Keratinocyte (primary cell): Measurements from ENCODE around the gene PCBD2. TPM values are rescaled to one million over a fixed set of nuclear protein-coding genes. Genes with fewer than 3 reads are reported as not detected.
"Not testable (repeated sequence)": the region's sequence is repeated elsewhere in the genome, so short reads cannot be mapped to it uniquely, and the experiment has no call there.

Experiments used
- DNase-seq: peaks from one replicate; pipeline ENCODE4 v3.0.0-alpha.2; 2011; ENCODE audit warnings: low read depth, missing footprints, low spot score
- FAIRE-seq: peaks from 2 replicates; lab custom pipeline; 2011; peaks lifted over from hg19 to GRCh38; lab: Jason Lieb, UNC
- H2AFZ ChIP-seq: 2 replicates; pipeline ENCODE4 v1.6.0; 2012; ENCODE audit warnings: low read length, control low read depth, inconsistent platforms; ENCODE audit not compliant: control insufficient read depth
- H3K27ac ChIP-seq: 2 replicates; pipeline ENCODE4 v1.5.1; 2011; ENCODE audit warnings: low read length; ENCODE audit not compliant: control insufficient read depth, insufficient read depth
- H3K27me3 ChIP-seq: 3 replicates; pipeline ENCODE4 v1.6.0; 2011; ENCODE audit warnings: low read length; ENCODE audit not compliant: control insufficient read depth, insufficient read depth; ENCODE audit errors: extremely low read depth
- H3K36me3 ChIP-seq, 2 experiments: 2 replicates in 1 of 2; 3 replicates in 1 of 2; pipeline ENCODE4 v1.5.1; 2011; ENCODE audit warnings: low read length in 2 of 2, mild to moderate bottlenecking in 1 of 2; ENCODE audit not compliant: control insufficient read depth in 2 of 2, insufficient read depth in 2 of 2; ENCODE audit errors: extremely low read depth in 1 of 2
- H3K4me1 ChIP-seq: 3 replicates; pipeline ENCODE4 v1.5.1; 2011; ENCODE audit warnings: low read length; ENCODE audit not compliant: control insufficient read depth, insufficient read depth; ENCODE audit errors: extremely low read depth
- H3K4me2 ChIP-seq: 3 replicates; pipeline ENCODE4 v1.6.0; 2011; ENCODE audit warnings: low read depth, low read length; ENCODE audit not compliant: control insufficient read depth, insufficient read depth; ENCODE audit errors: extremely low read depth
- H3K4me3 ChIP-seq, 3 experiments: fragments of 200-600 bp in 1 of 3; sonication (generic) in 1 of 3; 2 replicates in 2 of 3; 3 replicates in 1 of 3; pipeline ENCODE4 v1.5.1; 2011 to 2016; ENCODE audit warnings: low read length in 3 of 3, mild to moderate bottlenecking in 3 of 3, control low read depth in 2 of 3, inconsistent platforms in 1 of 3, low read depth in 1 of 3, mixed read lengths in 1 of 3, mixed run types in 1 of 3, moderate library complexity in 1 of 3; ENCODE audit not compliant: control insufficient read depth in 2 of 3, insufficient read depth in 2 of 3; ENCODE audit errors: extremely low read depth in 1 of 3
- H3K79me2 ChIP-seq: 2 replicates; pipeline ENCODE4 v1.6.0; 2012; ENCODE audit warnings: low read length; ENCODE audit not compliant: control insufficient read depth, insufficient read depth
- H3K9ac ChIP-seq: 3 replicates; pipeline ENCODE4 v1.6.0; 2011; ENCODE audit warnings: low read length; ENCODE audit not compliant: control insufficient read depth, insufficient read depth; ENCODE audit errors: extremely low read depth
- H3K9me1 ChIP-seq: 3 replicates; pipeline ENCODE4 v1.6.0; 2011; ENCODE audit warnings: low read length; ENCODE audit not compliant: control insufficient read depth, insufficient read depth; ENCODE audit errors: extremely low read depth
- H3K9me3 ChIP-seq: 2 replicates; pipeline ENCODE4 v1.5.1; 2012; ENCODE audit warnings: low read depth, low read length; ENCODE audit not compliant: control insufficient read depth
- H4K20me1 ChIP-seq: 3 replicates; pipeline ENCODE4 v1.6.0; 2011; ENCODE audit warnings: low read length; ENCODE audit not compliant: control insufficient read depth, insufficient read depth; ENCODE audit errors: extremely low read depth
- CTCF ChIP-seq, 3 experiments: IDR thresholded peaks in 1 of 3; conservative IDR thresholded peaks in 1 of 3; optimal IDR thresholded peaks in 1 of 3; 2 replicates in 2 of 3; 3 replicates in 1 of 3; pipeline versions ENCODE3 to v1.5.1; 2011; ENCODE audit warnings: low read length in 3 of 3, mild to moderate bottlenecking in 3 of 3, moderate library complexity in 2 of 3, control low read depth in 1 of 3, inconsistent platforms in 1 of 3; ENCODE audit not compliant: insufficient read depth in 2 of 3; ENCODE audit errors: extremely low read depth in 1 of 3
- EZH2 ChIP-seq: IDR thresholded peaks from one replicate; pipeline ENCODE4 v1.6.1; 2012; ENCODE audit warnings: inconsistent platforms, mild to moderate bottlenecking, low read length, moderate library complexity
- dilution Hi-C: fragments of 300-500 bp; cut with MboI; formaldehyde crosslinking; loops from one replicate; pipeline ENCODE4 v1.7.0; 2020; ENCODE audit warnings: low sequenced_read_pairs; ENCODE audit not compliant: extremely low pct_ligation_motif_present
- polyA plus RNA-seq, 5 experiments: library from polyadenylated mRNA; depleted of rRNA in 3 of 5; stranded (reverse) in 3 of 5; stranded (forward) in 1 of 5; unstranded in 1 of 5; fragments of >200 nt; gene quantifications; 1 replicate in 1 of 5; 2 replicates in 3 of 5; 3 replicates in 1 of 5; pipeline versions ENCODE4 v1.2.1 to v1.2.3, GENCODE V29; 2011 to 2012; ENCODE audit warnings: missing spikeins in 2 of 5, low read depth in 1 of 5, low replicate concordance in 1 of 5

PCBD2 gene
- polyA plus RNA-seq, 1 donor (not counting 4 experiments of a cell fraction or from before 2014, with no cell fraction given) = 6.2 TPM

GRCh38 chr5:134995850-134996402, 91.0 kb downstream of the PCBD2 start:
- no peak overlapping the region for H3K9ac ChIP-seq
- H4K20me1 ChIP-seq = no peaks in the 10 kb centered on the region
- DNase-seq (no peak), FAIRE-seq (no peak)
- H3K79me2 ChIP-seq = no peaks in the 10 kb centered on the region
- no peaks in the 10 kb centered on the region for H3K36me3 ChIP-seq
- TF ChIP-seq EZH2 (no peak), CTCF (optimal IDR thresholded peaks at IDR 0.05 in 1 of 3, IDR thresholded peaks at IDR 0.05 in 1 of 3, conservative IDR thresholded peaks at IDR 0.05 in 1 of 3; ENCODE audit: extremely low read depth in 1 of 3, insufficient read depth in 2 of 3, low read length in 3 of 3) (no peak)
- H2AFZ ChIP-seq = no peak overlapping the region
- H3K4me1 ChIP-seq = no peaks in the 10 kb centered on the region
- H3K27ac ChIP-seq = no peak overlapping the region
- H3K9me3 ChIP-seq = no peaks in the 10 kb centered on the region
- H3K9me1 ChIP-seq = no peaks in the 10 kb centered on the region
- H3K27me3 ChIP-seq = no peaks in the 10 kb centered on the region
- dilution Hi-C loops = no loop called here
- H3K4me3 ChIP-seq = no peak overlapping the region
- no peak overlapping the region for H3K4me2 ChIP-seq

GRCh38 chr5:134997015-134997414, 92.1 kb downstream of the PCBD2 start:
- Histone ChIP-seq H3K36me3 (no peaks in the 10 kb centered on the region), H3K79me2 (no peaks in the 10 kb centered on the region), H3K27ac (no peak overlapping the region), H3K9me1 (no peaks in the 10 kb centered on the region), H3K27me3 (no peaks in the 10 kb centered on the region), H3K4me1 (no peaks in the 10 kb centered on the region), H3K4me2 (no peak overlapping the region), H3K9ac (no peak overlapping the region), H4K20me1 (no peaks in the 10 kb centered on the region), H2AFZ (no peak overlapping the region), H3K9me3 (no peaks in the 10 kb centered on the region), H3K4me3 (no peak overlapping the region)
- DNase-seq (no peak), FAIRE-seq (no peak)
- dilution Hi-C loops = no loop called here
- no peak for TF ChIP-seq EZH2
- TF ChIP-seq CTCF (optimal IDR thresholded peaks at IDR 0.05 in 1 of 3, IDR thresholded peaks at IDR 0.05 in 1 of 3, conservative IDR thresholded peaks at IDR 0.05 in 1 of 3; ENCODE audit: extremely low read depth in 1 of 3, insufficient read depth in 2 of 3, low read length in 3 of 3) = no peak

DNA sequence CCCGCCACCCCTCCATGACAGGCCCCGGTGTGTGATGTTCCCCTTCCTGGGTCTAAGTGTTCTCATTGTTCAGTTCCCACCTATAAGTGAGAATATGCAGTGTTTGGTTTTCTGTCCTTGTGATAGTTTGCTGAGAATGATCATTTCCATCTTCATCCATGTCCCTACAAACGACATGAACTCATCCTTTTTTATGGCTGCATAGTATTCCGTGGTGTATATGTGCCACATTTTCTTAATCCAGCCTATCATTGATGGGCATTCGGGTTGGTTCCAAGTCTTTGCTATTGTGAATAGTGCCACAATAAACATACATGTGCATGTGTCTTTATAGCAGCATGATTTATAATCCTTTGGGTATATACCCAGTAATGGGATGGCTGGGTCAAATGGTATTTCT, 93.1 kb downstream of the PCBD2 start:
- H3K9me3 ChIP-seq, H3K4me3 ChIP-seq, H2AFZ ChIP-seq, DNase-seq, H3K27ac ChIP-seq, H3K9ac ChIP-seq, H4K20me1 ChIP-seq, H3K36me3 ChIP-seq, H3K4me1 ChIP-seq, FAIRE-seq, H3K9me1 ChIP-seq, H3K79me2 ChIP-seq, H3K4me2 ChIP-seq, dilution Hi-C loops, H3K27me3 ChIP-seq: not testable (repeated sequence)
